Small intestine (tissue), 7 donors: Measurements from ENCODE around the gene PLEKHG4B. TPM values are rescaled to one million over a fixed set of nuclear protein-coding genes. Genes with fewer than 3 reads are reported as not detected.

Source experiments
- DNase-seq, 2 donors: peaks; one replicate each; pipeline versions ENCODE4 v3.0.0 to v3.0.0-alpha.2; 2013
- FAIRE-seq: peaks from 2 replicates; lab custom pipeline; 2012; peaks lifted over from hg19 to GRCh38; lab: Jason Lieb, UNC
- H3K27ac ChIP-seq, 3 donors: one replicate each; pipeline ENCODE4 v1.5.1; 2013; ENCODE audit warnings: low read length in 2 of 3, mild to moderate bottlenecking in 2 of 3, control low read depth in 1 of 3, inconsistent platforms in 1 of 3, low read depth in 1 of 3, moderate library complexity in 1 of 3
- H3K27me3 ChIP-seq, 3 donors: one replicate each; pipeline ENCODE4 v1.6.1; 2013; ENCODE audit warnings: low read length in 3 of 3, inconsistent platforms in 1 of 3; ENCODE audit not compliant: control insufficient read depth in 3 of 3, insufficient read depth in 3 of 3
- H3K36me3 ChIP-seq, 3 donors: one replicate each; pipeline ENCODE4 v1.6.1; 2013; ENCODE audit warnings: low read length in 3 of 3, inconsistent platforms in 1 of 3, low read depth in 1 of 3, mild to moderate bottlenecking in 1 of 3, moderate library complexity in 1 of 3; ENCODE audit not compliant: control insufficient read depth in 3 of 3, insufficient read depth in 2 of 3
- H3K4me1 ChIP-seq, 3 donors: one replicate each; pipeline ENCODE4 v1.6.1; 2013; ENCODE audit warnings: low read length in 2 of 3, inconsistent platforms in 1 of 3, low read depth in 1 of 3, mild to moderate bottlenecking in 1 of 3, moderate library complexity in 1 of 3; ENCODE audit not compliant: control insufficient read depth in 3 of 3, insufficient read depth in 2 of 3
- H3K4me3 ChIP-seq, 3 donors: one replicate each; pipeline ENCODE4 v1.5.1; 2013; ENCODE audit warnings: low read length in 3 of 3, control low read depth in 1 of 3, inconsistent platforms in 1 of 3, low read depth in 1 of 3, mild to moderate bottlenecking in 1 of 3, moderate library complexity in 1 of 3
- H3K9me3 ChIP-seq, 2 donors: one replicate each; pipeline ENCODE4 v1.6.1; 2013; ENCODE audit warnings: low read depth in 1 of 2, low read length in 1 of 2; ENCODE audit not compliant: control insufficient read depth in 2 of 2, insufficient read depth in 1 of 2
- WGBS, 3 donors: extraction: QIAGEN DNeasy Blood & Tissue Kit; methylation state at CpG; one replicate each; pipeline ENCODE4 v1.1.7; 2013; 5-methylcytosine and 5-hydroxymethylcytosine counted together
- polyA plus RNA-seq, 4 donors: library from polyadenylated mRNA; stranded (reverse) in 3 of 4; unstranded in 1 of 4; fragments of 200-250 nt in 3 of 4; fragments of 120-200 nt in 1 of 4; gene quantifications; one replicate each; pipeline versions ENCODE4 v1.2.1 to v1.2.3, GENCODE V29; 2013
- donor health status: healthy with polysubstance abuse.
- donor health status: control.
- donor health status: control.
- donor health status: Bipolar disorder and iron deficiency.
- donor health status: healthy.

Gene PLEKHG4B
- polyA plus RNA-seq, 4 donors: 0.01 to 0.44 TPM; not detected in 2

DNA sequence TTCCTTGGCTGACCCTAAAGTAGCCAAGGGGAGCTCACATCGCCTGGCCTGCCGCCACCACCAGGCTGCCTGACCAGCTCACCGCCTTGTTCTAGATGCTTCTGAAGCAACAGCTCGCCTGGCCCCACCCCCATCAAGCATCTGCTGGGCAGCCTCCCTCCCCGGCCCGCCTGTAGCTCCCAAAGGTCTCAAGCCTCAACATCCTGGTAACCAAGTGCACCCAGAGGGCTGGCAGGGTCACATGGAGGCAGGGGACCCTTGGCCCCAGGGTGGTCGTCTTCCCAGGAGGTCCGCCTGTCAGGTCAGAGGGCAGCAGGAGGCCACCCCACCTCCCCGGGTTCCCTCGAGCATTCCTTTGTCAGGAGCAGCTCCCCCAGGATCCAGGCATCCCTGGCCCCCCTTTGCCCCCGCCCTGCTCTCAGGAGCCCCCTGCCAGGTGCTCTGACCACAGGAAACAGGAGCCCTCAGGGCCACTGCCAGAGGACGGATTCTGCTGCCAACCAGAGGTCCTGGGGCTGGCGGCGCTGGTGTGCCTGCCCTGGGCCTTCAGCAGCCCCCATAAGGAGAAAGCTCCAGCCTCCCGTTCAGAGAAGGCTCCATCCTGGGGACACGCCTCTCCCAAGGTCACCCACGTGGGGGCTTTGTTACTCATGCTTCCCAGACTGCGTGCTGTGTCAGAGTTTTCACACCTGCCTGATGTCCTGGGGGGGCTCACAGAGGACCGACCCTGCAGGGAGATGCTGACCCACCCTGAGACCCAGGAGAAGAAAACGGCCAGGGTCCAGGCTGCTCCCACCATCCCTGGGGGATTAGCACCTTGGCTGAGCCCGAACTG, 95.9 kb downstream of the PLEKHG4B start:
- Histone ChIP-seq H3K4me1 (peaks cover 0 to 4% (median 0%) of the 10 kb centered on the region in 3 donors), H3K36me3 (no peaks in the 10 kb centered on the region), H3K27ac (no peak overlapping the region), H3K9me3 (no peaks in the 10 kb centered on the region), H3K27me3 (peaks cover 0 to 19% (median 0%) of the 10 kb centered on the region in 3 donors), H3K4me3 (no peak overlapping the region)
- DNase-seq (no peak), FAIRE-seq (no peak)
- 48 to 58% (median 49%) methylated on average over 21 of the region's 21 CpGs for WGBS, 3 donors

DNA sequence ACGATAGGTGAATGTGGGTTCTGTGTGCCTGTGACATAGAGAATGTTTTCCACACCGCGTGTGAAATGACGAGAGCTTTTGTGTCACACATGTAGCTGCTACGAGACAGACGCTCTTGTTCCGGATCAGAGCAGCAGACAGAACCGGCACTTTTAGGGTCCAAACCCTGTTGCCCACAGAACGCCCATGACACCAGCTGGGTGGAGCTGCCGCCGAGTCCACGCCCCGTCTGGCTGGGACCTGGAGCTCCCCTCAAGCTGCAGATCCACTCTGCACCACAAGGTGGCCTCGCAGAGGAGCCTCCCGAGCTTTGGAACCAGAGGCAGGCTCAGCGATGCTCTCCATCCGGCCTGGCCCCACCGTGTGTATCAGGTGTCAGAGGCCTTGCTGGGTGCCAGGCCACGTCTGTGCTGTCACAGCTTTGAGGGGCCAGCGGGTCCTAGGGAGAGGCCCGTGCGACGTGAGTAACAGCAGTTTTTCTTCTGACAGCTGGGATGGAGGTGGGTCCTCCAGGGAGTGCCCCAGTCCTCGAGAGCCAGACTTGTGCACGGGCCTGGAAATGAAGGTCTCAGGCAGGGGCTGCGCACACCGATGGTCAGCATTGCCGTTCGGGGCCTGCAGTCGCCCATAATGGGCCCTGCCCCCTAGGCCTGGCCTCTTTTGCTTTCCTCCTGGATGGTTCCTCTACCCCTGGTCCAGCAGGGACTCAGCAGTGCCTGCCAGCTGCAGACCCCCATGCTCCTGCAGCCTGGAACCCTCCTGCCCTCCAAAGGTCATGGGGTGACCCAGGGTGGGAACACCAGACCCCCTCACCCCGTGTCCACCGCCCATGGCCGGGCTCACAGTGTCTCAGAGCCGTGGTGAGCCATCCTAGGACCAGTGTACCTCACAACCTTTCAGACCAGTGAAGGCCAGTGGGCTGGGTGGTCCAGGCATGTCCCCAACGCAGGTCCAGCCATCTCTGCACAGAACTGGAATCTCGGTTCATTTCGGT, 96.8 kb downstream of the PLEKHG4B start:
- FAIRE-seq (no peak), DNase-seq (peak; percentile 83 to 90)
- Histone ChIP-seq H3K4me3 (no peak overlapping the region), H3K27me3 (peaks cover 0 to 19% (median 0%) of the 10 kb centered on the region in 3 donors), H3K36me3 (no peaks in the 10 kb centered on the region), H3K4me1 (peaks cover 0 to 4% (median 0%) of the 10 kb centered on the region in 3 donors), H3K9me3 (no peaks in the 10 kb centered on the region), H3K27ac (no peak overlapping the region)
- 35 to 37% (median 36%) methylated on average over 35 to 37 of the region's 37 CpGs for WGBS, 3 donors

DNA sequence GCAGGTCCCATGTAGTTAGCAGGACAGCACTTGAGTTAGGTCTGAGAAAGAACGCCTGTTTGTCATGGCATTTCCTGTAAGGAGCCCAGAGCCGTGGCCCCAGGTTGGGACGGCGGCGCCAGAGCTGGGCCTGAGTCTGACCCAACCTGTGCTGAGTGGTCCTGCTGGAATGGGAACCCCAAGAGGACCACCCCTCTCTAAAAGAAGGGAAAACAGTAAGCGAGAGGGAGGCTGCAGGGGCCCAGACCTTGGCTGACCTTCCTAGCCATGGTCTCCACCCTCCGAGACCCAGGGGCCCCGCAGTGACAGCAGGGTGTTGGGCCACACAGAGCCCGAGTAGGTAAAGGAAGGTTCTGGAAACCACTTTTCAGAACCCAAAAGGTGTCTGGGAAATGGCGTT, 97.5 kb downstream of the PLEKHG4B start:
- no peak for DNase-seq
- H3K9me3 ChIP-seq: no peaks in the 10 kb centered on the region

GRCh38 chr5:189976-190365, 98.0 kb downstream of the PLEKHG4B start:
- H3K4me3 ChIP-seq: no peak overlapping the region
- no peak overlapping the region for H3K27ac ChIP-seq
- H3K27me3 ChIP-seq: peaks cover 0 to 19% (median 0%) of the 10 kb centered on the region in 3 donors
- H3K36me3 ChIP-seq: no peaks in the 10 kb centered on the region
- 71 to 72% (median 71%) methylated on average over 10 to 11 of the region's 11 CpGs for WGBS, 3 donors
- peak in 1 of 2 donors; percentile 12 for DNase-seq
- H3K9me3 ChIP-seq: no peaks in the 10 kb centered on the region
- H3K4me1 ChIP-seq: peaks cover 0 to 4% (median 0%) of the 10 kb centered on the region in 3 donors
- no peak for FAIRE-seq

More for the DNA sequence above, 97.5 kb downstream of the PLEKHG4B start:
- H3K4me3 ChIP-seq: no peak overlapping the region
- no peak overlapping the region for H3K27ac ChIP-seq
- peaks cover 0 to 4% (median 0%) of the 10 kb centered on the region in 3 donors for H3K4me1 ChIP-seq
- no peaks in the 10 kb centered on the region for H3K36me3 ChIP-seq
- no peak for FAIRE-seq
- 84 to 94% (median 91%) methylated on average over 9 to 10 of the region's 10 CpGs for WGBS, 3 donors
- H3K27me3 ChIP-seq: peaks cover 0 to 19% (median 0%) of the 10 kb centered on the region in 3 donors

DNA sequence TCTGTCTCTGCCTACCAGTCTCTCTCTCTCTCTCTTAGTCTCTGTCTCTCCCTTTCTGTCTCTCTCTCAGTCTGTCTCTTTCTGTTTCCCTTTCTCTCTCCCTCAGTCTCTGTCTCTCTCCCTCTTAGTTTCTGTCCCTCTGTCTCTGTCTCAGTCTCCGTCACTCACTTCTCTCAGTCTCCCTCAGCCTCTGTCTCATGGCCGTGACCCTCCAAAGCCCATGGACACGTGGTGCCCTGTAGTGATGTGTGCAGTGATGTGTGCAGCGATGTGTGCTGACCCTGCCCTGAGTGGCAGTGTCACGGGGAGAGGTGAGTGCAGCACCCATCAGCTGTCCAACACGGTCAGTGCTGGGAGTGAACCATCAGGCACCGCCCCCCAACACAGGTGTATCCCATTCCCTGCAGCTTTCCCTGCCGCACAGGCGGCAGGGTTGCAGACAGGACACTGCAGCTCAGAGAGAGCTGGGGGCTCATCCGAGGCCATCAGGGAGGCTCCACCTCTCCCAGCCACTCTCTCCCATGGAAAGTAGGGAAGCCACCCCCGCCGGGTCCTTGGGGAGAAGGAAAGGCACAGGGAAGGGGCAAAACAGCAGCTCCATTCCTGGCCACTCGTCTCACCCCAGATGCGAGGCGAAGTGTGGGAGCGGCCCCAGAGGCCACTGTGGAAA, 98.5 kb downstream of the PLEKHG4B start:
- Histone ChIP-seq H3K4me3 (no peak overlapping the region), H3K36me3 (no peaks in the 10 kb centered on the region), H3K27me3 (peaks cover 0 to 19% (median 0%) of the 10 kb centered on the region in 3 donors), H3K4me1 (peaks cover 0 to 4% (median 0%) of the 10 kb centered on the region in 3 donors), H3K9me3 (no peaks in the 10 kb centered on the region), H3K27ac (no peak overlapping the region)
- DNase-seq: peak in 1 of 2 donors; percentile 9
- WGBS, 3 donors: 34 to 58% (median 49%) methylated on average over 13 to 16 of the region's 16 CpGs
- FAIRE-seq: no peak

- peak within 1 kb of the TSS in 1 of 3 donors; percentile 41 for H3K27ac ChIP-seq
- peaks cover 0 to 19% (median 0%) of the 10 kb centered on the region in 3 donors for H3K27me3 ChIP-seq
- no peaks in the 10 kb centered on the region for H3K36me3 ChIP-seq
- WGBS, 3 donors: 5 to 16% (median 15%) methylated on average over 40 to 56 of the region's 56 CpGs
- DNase-seq (peak in 1 of 2 donors; percentile 55), FAIRE-seq (no peak)
- peaks cover 0 to 4% (median 0%) of the 10 kb centered on the region in 3 donors for H3K4me1 ChIP-seq
- H3K9me3 ChIP-seq: no peaks in the 10 kb centered on the region
- no peak within 1 kb of the TSS for H3K4me3 ChIP-seq
Observed at GRCh38 chr5:191036-191948, 99.3 kb downstream of the PLEKHG4B start, which contains the start of gene LRRC14B. TSS of gene LRRC14B (plus strand) at chr5:191495. CDS start at chr5:191539, 44 bp downstream.

DNA sequence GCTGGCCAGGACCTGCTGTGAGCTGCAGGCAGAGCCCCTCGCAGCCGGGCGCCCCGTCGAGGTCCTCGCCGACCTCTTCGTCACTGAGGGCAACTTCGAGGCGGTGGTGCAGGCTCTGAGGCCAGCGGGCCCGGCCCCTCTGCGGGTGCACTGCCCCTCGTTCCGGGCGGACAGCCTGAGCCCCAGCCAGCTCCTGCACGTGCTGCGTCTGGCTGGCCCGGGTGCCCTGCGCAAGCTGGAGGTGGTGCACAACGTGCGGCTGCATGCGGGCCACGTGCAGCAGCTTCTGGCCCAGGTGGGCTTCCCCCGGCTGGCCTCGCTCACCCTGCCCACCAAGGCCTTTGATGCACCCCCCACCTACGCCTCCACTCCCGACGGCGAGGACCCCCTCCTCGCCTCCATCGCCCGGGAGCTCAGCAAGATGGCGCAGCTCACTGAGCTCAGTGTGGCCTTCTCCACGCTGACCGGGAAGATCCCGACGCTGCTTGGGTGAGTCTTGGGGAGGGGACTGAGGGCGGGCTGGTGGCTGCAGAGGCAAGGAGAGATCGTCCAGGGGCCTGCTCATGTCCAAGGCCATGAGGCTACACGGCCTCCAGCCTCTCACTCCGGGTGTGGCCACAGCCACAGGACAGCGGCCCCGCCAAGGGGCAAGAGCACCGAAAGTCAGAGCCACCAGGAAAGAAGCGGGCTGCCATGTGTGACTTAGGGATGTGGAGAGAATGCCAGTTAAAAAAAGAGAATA, 100.2 kb downstream of the PLEKHG4B start:
- Histone ChIP-seq H3K27me3 (peaks cover 0 to 15% (median 0%) of the 10 kb centered on the region in 3 donors), H3K4me3 (no peak overlapping the region), H3K27ac (no peak overlapping the region), H3K4me1 (peaks cover 0 to 4% (median 0%) of the 10 kb centered on the region in 3 donors), H3K36me3 (no peaks in the 10 kb centered on the region), H3K9me3 (no peaks in the 10 kb centered on the region)
- DNase-seq (no peak), FAIRE-seq (no peak)
- 83 to 86% (median 83%) methylated on average over 44 to 46 of the region's 46 CpGs for WGBS, 3 donors
